OCI-LY1 (cell line): Measurements from ENCODE around the gene NPAS1.

Experiments
- H2AFZ ChIP-seq: fragments of 200-600 bp; sonication (generic), shearing (Covaris generic); 2 replicates; pipeline ENCODE4 v1.6.0; 2014; ENCODE audit warnings: antibody characterized with exemption, mild to moderate bottlenecking, low read length
- H3F3A ChIP-seq: fragments of 200-600 bp; sonication (generic), shearing (Covaris generic); 2 replicates; pipeline ENCODE4 v1.6.0; 2014; ENCODE audit warnings: mild to moderate bottlenecking, antibody characterized with exemption, low read length, moderate library complexity; ENCODE audit not compliant: insufficient read depth
- H3K27ac ChIP-seq: fragments of 200-600 bp; sonication (generic); 2 replicates; pipeline ENCODE4 v1.5.1; 2014; ENCODE audit warnings: low read length, mixed run types, mild to moderate bottlenecking, low read depth; ENCODE audit not compliant: poor library complexity, severe bottlenecking
- H3K27me3 ChIP-seq: fragments of 200-600 bp; sonication (generic); 2 replicates; pipeline ENCODE4 v1.6.0; 2014; ENCODE audit warnings: antibody characterized with exemption, mild to moderate bottlenecking, low read length, moderate library complexity; ENCODE audit not compliant: insufficient read depth
- H3K36me3 ChIP-seq: fragments of 200-600 bp; sonication (generic); 2 replicates; pipeline ENCODE4 v1.6.1; 2014; ENCODE audit warnings: mild to moderate bottlenecking, antibody characterized with exemption, low read length, moderate library complexity, mixed read lengths; ENCODE audit not compliant: insufficient read depth
- H3K4me1 ChIP-seq: fragments of 200-600 bp; sonication (generic); 2 replicates; pipeline ENCODE4 v1.5.1; 2014; ENCODE audit warnings: mild to moderate bottlenecking, low read length, moderate library complexity; ENCODE audit not compliant: insufficient read depth, severe bottlenecking
- H3K4me2 ChIP-seq: fragments of 200-600 bp; sonication (generic), shearing (Covaris generic); 2 replicates; pipeline ENCODE4 v1.6.1; 2014; ENCODE audit warnings: low read length
- H3K4me3 ChIP-seq: fragments of 200-600 bp; sonication (generic); 2 replicates; pipeline ENCODE4 v1.5.1; 2014; ENCODE audit warnings: low read length, low read depth, mild to moderate bottlenecking, mixed read lengths; ENCODE audit not compliant: poor library complexity, severe bottlenecking
- H3K79me2 ChIP-seq: fragments of 200-600 bp; shearing (Covaris generic); 2 replicates; pipeline ENCODE4 v1.6.1; 2016; ENCODE audit warnings: mixed run types, low read length, mixed read lengths; ENCODE audit not compliant: insufficient read depth
- H3K9ac ChIP-seq: fragments of 200-600 bp; sonication (generic), shearing (Covaris generic); 2 replicates; pipeline ENCODE4 v1.6.1; 2014; ENCODE audit warnings: mild to moderate bottlenecking, low read length, mixed read lengths
- H3K9me2 ChIP-seq: fragments of 200-600 bp; sonication (generic), shearing (Covaris generic); 2 replicates; pipeline ENCODE4 v1.6.1; 2014; ENCODE audit warnings: low read depth, mild to moderate bottlenecking, low read length, mixed read lengths
- H3K9me3 ChIP-seq: fragments of 200-600 bp; shearing (Covaris generic); 2 replicates; pipeline ENCODE4 v1.6.1; 2014; ENCODE audit warnings: low read length, mixed read lengths
- H4K20me1 ChIP-seq: fragments of 200-600 bp; sonication (generic), shearing (Covaris generic); 2 replicates; pipeline ENCODE4 v1.6.0; 2016; ENCODE audit warnings: mild to moderate bottlenecking, low read length; ENCODE audit not compliant: insufficient read depth
- CTCF ChIP-seq: fragments of 200-600 bp; sonication (generic), shearing (Covaris generic); IDR thresholded peaks from 2 replicates; pipeline ENCODE4 v1.5.1; 2017; ENCODE audit warnings: mild to moderate bottlenecking, antibody characterized with exemption, low read length, moderate library complexity, mixed read lengths
- EZH2 ChIP-seq: fragments of 200-600 bp; sonication (generic), shearing (Covaris generic); IDR thresholded peaks from 2 replicates; pipeline ENCODE4 v1.8.0; 2017; ENCODE audit warnings: borderline replicate concordance, mixed run types, mild to moderate bottlenecking, antibody characterized with exemption, low read length, moderate library complexity, mixed read lengths

The NPAS1 gene

GRCh38 chr19:47070756-47071155 lies 51.1 kb downstream of the NPAS1 start:
- Histone ChIP-seq H3F3A (no peaks in the 10 kb centered on the region), H2AFZ (no peak overlapping the region), H3K9me3 (no peaks in the 10 kb centered on the region), H3K4me3 (no peak overlapping the region), H3K4me1 (no peaks in the 10 kb centered on the region), H3K27me3 (no peaks in the 10 kb centered on the region), H3K36me3 (peaks cover 96% of the 10 kb centered on the region), H3K4me2 (no peak overlapping the region), H3K27ac (no peak overlapping the region), H3K9ac (no peak overlapping the region), H3K79me2 (no peaks in the 10 kb centered on the region), H3K9me2 (no peaks in the 10 kb centered on the region), H4K20me1 (no peaks in the 10 kb centered on the region)
- TF ChIP-seq CTCF, result no peak
- TF ChIP-seq EZH2, result no peak

- H3K79me2 ChIP-seq, result no peaks in the 10 kb centered on the region
- no peaks in the 10 kb centered on the region for H4K20me1 ChIP-seq
- H3K4me2 ChIP-seq, result no peak overlapping the region
- no peak overlapping the region for H3K4me3 ChIP-seq
- H3K9me3 ChIP-seq, result no peaks in the 10 kb centered on the region
- TF ChIP-seq EZH2 (no peak), CTCF (no peak)
- no peak overlapping the region for H3K27ac ChIP-seq
- no peak overlapping the region for H3K9ac ChIP-seq
- no peaks in the 10 kb centered on the region for H3F3A ChIP-seq
- no peaks in the 10 kb centered on the region for H3K4me1 ChIP-seq
- H3K27me3 ChIP-seq, result no peaks in the 10 kb centered on the region
- no peak overlapping the region for H2AFZ ChIP-seq
- H3K9me2 ChIP-seq, result no peaks in the 10 kb centered on the region
- peaks cover 95% of the 10 kb centered on the region for H3K36me3 ChIP-seq
Observed at GRCh38 chr19:47071731-47072130, 52.1 kb downstream of the NPAS1 start.

GRCh38 chr19:47072323-47072722 lies 52.7 kb downstream of the NPAS1 start:
- H3F3A ChIP-seq, result no peaks in the 10 kb centered on the region
- H3K4me1 ChIP-seq, result no peaks in the 10 kb centered on the region
- no peak overlapping the region for H3K4me2 ChIP-seq
- H3K27ac ChIP-seq, result no peak overlapping the region
- no peaks in the 10 kb centered on the region for H3K79me2 ChIP-seq
- no peak for TF ChIP-seq CTCF
- no peak for TF ChIP-seq EZH2
- H4K20me1 ChIP-seq, result no peaks in the 10 kb centered on the region
- peaks cover 95% of the 10 kb centered on the region for H3K36me3 ChIP-seq
- no peaks in the 10 kb centered on the region for H3K9me3 ChIP-seq
- H3K4me3 ChIP-seq, result no peak overlapping the region
- no peaks in the 10 kb centered on the region for H3K27me3 ChIP-seq
- H3K9me2 ChIP-seq, result no peaks in the 10 kb centered on the region
- no peak overlapping the region for H3K9ac ChIP-seq
- H2AFZ ChIP-seq, result no peak overlapping the region
